GM21723 (cell line): ENCODE measurements around the gene USH1C.

Source experiments
- ATAC-seq: cut with Tn5 transposase; IDR thresholded peaks from one replicate; pipeline ENCODE4 v1.9.1; 2021; ENCODE audit warnings: mild to moderate bottlenecking, moderate library complexity; ENCODE audit not compliant: unreplicated experiment

The USH1C gene

GRCh38 chr11:17477361-17477760 lies 66.9 kb downstream of the USH1C start:
- ATAC-seq, result no peak

GRCh38 chr11:17477084-17477333 lies 67.2 kb downstream of the USH1C start:
- no peak for ATAC-seq

GRCh38 chr11:17476317-17477083 lies 67.7 kb downstream of the USH1C start, which contains the start of gene ABCC8:
Gene ABCC8, minus strand, starts transcription at chr11:17476845. Its CDS starts 69 bp downstream, at chr11:17476776.
- ATAC-seq, result no peak

GRCh38 chr11:17475666-17476316 lies 68.4 kb downstream of the USH1C start:
- no peak for ATAC-seq

GRCh38 chr11:17473071-17473744 lies 71.0 kb downstream of the USH1C start:
- no peak for ATAC-seq

GRCh38 chr11:17472467-17472866 lies 71.7 kb downstream of the USH1C start:
- no peak for ATAC-seq

GRCh38 chr11:17471501-17471900 lies 72.7 kb downstream of the USH1C start:
- ATAC-seq, result no peak

- no peak for ATAC-seq
These were observed 74.2 kb downstream of the USH1C start for GRCh38 chr11:17469998-17470397.

- ATAC-seq, result no peak
These were observed 76.1 kb downstream of the USH1C start for GRCh38 chr11:17468122-17468521.

- no peak for ATAC-seq
These were observed 80.6 kb downstream of the USH1C start for GRCh38 chr11:17463546-17464174.

- ATAC-seq, result no peak
These were observed 81.3 kb downstream of the USH1C start for GRCh38 chr11:17462940-17463339.

GRCh38 chr11:17460406-17460805 lies 83.8 kb downstream of the USH1C start:
- ATAC-seq, result no peak

- no peak for ATAC-seq
These were observed 84.8 kb downstream of the USH1C start for GRCh38 chr11:17459236-17459896.

GRCh38 chr11:17458268-17458667 lies 85.9 kb downstream of the USH1C start:
- ATAC-seq, result no peak

GRCh38 chr11:17457396-17458173 lies 86.6 kb downstream of the USH1C start:
- no peak for ATAC-seq

- ATAC-seq, result no peak
These were observed 91.5 kb downstream of the USH1C start for GRCh38 chr11:17452668-17453067.

GRCh38 chr11:17449158-17449557 lies 95.1 kb downstream of the USH1C start:
- ATAC-seq, result no peak

GRCh38 chr11:17446482-17446881 lies 97.7 kb downstream of the USH1C start:
- ATAC-seq, result no peak

- no peak for ATAC-seq
These were observed 98.9 kb downstream of the USH1C start for GRCh38 chr11:17445240-17445795.
